GM12801 (cell line): ENCODE results near the gene VPS11.

Experiments
- TF ChIP-seq, protein P1 (sequence below): IDR thresholded peaks from one replicate; pipeline ENCODE4 v1.5.1; 2011; ENCODE audit warnings: control low read depth; ENCODE audit not compliant: insufficient read length; ENCODE audit errors: extremely low read depth

The VPS11 gene

DNA sequence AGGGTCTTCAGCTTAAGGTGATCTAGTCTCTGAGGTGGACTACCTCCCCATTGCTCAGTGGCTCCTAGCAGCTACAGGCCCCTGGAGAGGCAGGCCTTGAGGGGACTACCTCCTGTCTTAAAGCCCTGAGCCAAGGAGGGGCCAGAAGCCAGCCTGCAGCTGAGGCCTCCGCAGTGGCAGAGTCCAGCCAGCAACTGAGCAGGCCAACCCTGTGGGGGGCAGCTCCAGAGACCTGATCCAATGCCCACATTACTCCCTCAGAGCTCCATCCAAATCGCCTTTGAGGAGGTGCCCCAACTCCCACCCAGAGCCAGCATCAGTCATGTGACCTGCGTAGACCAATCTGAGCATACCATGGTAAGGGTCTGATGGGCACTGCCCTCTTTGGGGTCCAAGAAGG, 42.2 kb downstream of the VPS11 start:
- TF ChIP-seq, protein P1, sequence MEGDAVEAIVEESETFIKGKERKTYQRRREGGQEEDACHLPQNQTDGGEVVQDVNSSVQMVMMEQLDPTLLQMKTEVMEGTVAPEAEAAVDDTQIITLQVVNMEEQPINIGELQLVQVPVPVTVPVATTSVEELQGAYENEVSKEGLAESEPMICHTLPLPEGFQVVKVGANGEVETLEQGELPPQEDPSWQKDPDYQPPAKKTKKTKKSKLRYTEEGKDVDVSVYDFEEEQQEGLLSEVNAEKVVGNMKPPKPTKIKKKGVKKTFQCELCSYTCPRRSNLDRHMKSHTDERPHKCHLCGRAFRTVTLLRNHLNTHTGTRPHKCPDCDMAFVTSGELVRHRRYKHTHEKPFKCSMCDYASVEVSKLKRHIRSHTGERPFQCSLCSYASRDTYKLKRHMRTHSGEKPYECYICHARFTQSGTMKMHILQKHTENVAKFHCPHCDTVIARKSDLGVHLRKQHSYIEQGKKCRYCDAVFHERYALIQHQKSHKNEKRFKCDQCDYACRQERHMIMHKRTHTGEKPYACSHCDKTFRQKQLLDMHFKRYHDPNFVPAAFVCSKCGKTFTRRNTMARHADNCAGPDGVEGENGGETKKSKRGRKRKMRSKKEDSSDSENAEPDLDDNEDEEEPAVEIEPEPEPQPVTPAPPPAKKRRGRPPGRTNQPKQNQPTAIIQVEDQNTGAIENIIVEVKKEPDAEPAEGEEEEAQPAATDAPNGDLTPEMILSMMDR, result no peak

DNA sequence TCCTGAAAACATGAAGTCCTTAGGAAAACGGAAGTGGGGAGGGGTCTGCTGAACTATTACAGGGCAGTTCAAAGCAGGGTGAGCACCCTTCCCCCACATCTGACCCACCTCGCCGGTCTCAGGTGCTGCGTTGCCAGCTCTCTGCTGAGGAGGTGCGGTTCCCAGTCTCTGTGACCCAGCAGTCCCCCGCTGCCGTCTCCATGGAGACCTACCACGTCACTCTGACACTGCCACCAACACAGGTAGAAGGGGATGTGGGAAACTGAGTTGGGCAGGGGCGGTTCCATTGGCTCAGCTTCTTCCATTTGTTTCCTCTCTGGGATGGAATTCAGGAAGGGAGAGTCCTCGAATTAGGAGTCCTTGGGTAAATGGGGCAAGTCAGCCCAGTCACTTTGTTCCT, 42.8 kb downstream of the VPS11 start:
- TF ChIP-seq, protein P1, result no peak

DNA sequence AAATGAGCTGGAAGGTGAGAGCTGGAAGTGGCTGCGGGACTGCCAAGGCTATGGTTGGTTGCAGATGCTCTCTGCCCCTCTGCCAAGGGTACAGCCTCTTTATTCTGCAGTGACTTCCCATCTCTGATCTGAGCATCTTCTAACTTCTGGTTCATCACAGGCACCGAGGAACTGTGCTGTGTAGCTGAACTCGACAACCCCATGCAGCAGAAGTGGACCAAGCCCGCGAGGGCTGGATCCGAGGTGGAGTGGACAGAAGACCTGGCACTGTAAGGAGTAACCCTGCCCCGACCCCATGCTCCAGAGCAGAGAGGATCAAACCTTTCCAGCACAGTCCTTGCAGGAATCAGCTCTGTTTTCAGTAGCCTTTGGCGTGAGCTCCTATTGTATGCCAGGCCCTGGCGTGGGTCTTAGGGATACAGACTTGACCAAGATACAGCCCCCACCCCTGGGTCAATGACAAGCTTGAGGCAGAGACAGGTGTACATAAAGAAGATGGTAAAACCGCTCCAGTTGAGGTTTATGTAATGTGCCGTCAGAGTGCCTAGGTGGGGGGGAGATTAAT, 43.8 kb downstream of the VPS11 start:
- TF ChIP-seq, protein P1, result no peak

DNA sequence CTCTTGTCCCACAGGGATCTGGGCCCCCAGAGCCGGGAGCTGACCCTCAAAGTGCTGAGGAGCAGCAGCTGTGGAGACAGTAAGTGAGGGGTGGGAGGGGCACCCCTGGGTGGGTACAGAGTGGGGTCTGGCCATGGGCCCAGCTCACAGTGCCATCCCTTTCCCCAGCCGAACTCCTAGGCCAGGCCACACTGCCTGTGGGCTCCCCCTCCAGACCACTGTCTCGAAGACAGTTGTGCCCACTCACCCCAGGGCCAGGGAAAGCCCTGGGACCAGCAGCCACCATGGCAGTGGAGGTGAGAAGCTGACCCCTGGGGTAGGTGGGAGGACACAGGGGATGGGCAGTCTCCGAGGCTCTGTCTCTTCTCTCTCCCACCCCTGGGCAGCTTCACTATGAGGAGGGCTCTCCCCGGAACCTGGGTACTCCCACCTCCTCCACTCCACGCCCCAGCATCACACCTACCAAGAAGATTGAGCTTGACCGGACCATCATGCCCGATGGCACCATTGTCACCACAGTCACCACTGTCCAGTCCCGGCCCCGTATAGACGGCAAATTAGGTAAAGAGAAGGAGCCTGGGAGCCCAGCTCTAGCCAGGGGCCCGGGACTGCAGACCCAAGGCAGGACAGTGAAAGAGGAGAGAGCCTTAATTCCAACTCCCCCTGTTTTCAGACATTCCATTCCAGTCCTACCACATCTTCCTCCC, 44.8 kb downstream of the VPS11 start:
- TF ChIP-seq, protein P1, result no peak

DNA sequence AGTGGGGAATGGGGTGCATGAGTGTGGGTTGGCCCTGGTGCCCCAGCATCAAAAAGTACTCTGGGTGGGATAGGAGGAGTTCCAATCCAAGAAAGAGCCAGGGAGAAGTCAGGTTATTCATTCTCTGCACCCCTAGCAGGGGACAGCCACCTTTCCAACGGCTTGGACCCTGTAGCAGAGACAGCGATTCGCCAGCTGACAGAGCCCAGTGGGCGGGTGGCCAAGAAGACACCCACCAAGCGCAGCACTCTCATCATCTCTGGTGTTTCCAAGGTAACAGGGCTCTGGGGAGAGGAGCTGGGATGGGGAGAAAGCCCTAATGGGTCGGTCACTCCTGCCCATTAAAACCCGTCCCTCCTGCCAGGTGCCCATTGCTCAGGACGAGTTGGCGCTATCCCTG, 46.1 kb downstream of the VPS11 start:
- TF ChIP-seq, protein P1, result no peak

DNA sequence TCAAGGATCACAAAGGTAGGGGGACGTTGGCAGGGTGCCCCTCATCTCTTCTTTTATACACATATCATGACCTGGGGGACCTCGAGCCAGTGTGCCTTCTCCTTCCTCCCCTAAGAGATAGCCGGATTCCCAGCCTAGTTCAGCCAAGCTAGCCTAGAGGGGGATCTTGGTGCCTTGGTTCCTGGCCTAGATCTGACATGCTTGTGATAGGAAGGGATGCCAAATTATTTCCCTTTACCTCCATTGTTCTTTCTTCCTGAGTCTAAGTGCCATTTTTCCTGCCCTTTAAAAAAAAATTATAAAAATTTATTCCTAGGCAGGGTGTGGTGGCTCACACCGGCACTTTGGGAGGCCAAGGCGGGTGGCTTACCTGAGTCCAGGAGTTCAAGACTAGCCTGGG, 46.7 kb downstream of the VPS11 start:
- TF ChIP-seq, protein P1, result no peak

DNA sequence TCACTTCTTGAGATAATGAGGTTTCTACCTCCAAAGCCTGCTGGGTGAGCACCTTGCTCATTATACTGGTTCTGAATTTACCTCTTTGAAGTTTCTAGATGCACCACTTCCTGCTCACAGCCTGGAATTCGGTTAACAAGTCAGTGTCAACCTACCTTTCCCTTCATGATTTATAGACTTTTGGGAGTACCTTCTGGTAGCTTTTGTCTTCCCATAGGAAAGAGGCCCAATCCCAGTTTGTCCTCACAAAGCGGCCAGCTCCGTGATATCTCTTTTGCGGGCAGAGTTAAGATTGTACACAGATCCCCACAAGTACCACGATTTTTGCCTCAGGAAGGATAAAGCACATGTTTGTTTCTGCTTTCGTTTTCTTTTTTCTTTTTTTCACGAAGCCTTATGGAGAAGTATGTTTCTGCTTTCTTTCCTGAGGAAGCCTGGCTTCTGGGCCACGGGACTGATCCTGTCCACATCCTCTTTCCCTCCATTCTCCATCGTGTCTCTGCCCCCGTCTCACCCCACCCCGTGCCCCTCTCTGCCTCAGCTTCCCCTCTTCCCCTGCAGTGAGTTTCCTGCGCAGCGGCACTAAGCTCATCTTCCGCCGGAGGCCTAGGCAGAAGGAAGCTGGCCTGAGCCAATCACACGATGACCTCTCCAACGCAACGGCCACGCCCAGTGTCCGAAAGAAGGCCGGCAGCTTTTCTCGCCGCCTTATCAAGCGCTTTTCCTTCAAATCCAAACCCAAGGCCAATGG, 48.0 kb downstream of the VPS11 start:
- TF ChIP-seq, protein P1, result no peak
